Parathyroid adenoma (tissue), 2 donors: ENCODE results near the gene ARRDC4.

ENCODE experiments used
- H2AFZ ChIP-seq: fragments of 300-600 bp; sonication (generic); one replicate; pipeline ENCODE4 v1.7.0; 2017; ENCODE audit warnings: antibody characterized with exemption, mild to moderate bottlenecking
- H3K27ac ChIP-seq: fragments of 300-600 bp; sonication (generic); one replicate; pipeline ENCODE4 v1.7.0; 2017
- H3K27me3 ChIP-seq: fragments of 300-600 bp; sonication (generic); one replicate; pipeline ENCODE4 v1.7.0; 2017; ENCODE audit warnings: low read length; ENCODE audit not compliant: control insufficient read depth, insufficient read depth
- H3K36me3 ChIP-seq: fragments of 300-600 bp; sonication (generic); one replicate; pipeline ENCODE4 v1.7.0; 2017; ENCODE audit warnings: low read length; ENCODE audit not compliant: control insufficient read depth, insufficient read depth
- H3K4me1 ChIP-seq: fragments of 300-600 bp; sonication (generic); one replicate; pipeline ENCODE4 v1.7.0; 2017; ENCODE audit warnings: control low read depth
- H3K4me2 ChIP-seq: fragments of 300-600 bp; sonication (generic); one replicate; pipeline ENCODE4 v1.7.0; 2017; ENCODE audit warnings: low read length
- H3K4me3 ChIP-seq: fragments of 300-600 bp; sonication (generic); one replicate; pipeline ENCODE4 v1.7.0; 2017; ENCODE audit warnings: low read depth, low read length
- H3K79me2 ChIP-seq: fragments of 300-600 bp; sonication (generic); one replicate; pipeline ENCODE4 v1.7.0; 2017; ENCODE audit warnings: control low read depth
- H3K9ac ChIP-seq: fragments of 300-600 bp; sonication (generic); one replicate; pipeline ENCODE4 v1.7.0; 2017; ENCODE audit warnings: mild to moderate bottlenecking
- H3K9me3 ChIP-seq: fragments of 300-600 bp; sonication (generic); one replicate; pipeline ENCODE4 v1.7.0; 2017; ENCODE audit warnings: low read length; ENCODE audit not compliant: control insufficient read depth
- TF ChIP-seq, protein P1 (sequence below): fragments of 300-600 bp; sonication (generic); IDR thresholded peaks from one replicate; pipeline ENCODE4 v1.7.0; 2017; ENCODE audit warnings: antibody characterized with exemption, mild to moderate bottlenecking
- donor health status: primary hyperparathyroidism.

Gene ARRDC4

DNA sequence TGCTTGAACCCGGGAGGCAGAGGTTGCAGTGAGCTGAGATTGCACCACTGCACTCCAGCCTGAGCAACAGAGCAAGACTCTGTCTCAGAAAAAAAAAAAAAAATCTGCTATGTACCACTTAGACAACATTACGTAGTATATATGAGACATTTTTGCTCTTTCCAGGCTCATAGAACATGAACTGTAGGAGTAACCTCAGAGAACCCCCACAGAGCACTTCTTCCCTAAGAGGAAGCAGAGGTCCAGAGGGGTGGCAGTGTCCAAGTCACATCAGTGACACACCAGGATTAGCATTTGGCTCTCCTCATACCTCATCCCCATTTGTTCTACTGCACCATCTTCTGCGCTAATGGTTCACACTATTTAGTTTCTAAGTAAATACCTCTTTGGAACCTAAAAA, 33.7 kb downstream of the ARRDC4 start:
- H3K27ac ChIP-seq: no peak overlapping the region
- H3K4me3 ChIP-seq: no peak overlapping the region
- H3K9ac ChIP-seq: no peak overlapping the region
- TF ChIP-seq, protein P1, sequence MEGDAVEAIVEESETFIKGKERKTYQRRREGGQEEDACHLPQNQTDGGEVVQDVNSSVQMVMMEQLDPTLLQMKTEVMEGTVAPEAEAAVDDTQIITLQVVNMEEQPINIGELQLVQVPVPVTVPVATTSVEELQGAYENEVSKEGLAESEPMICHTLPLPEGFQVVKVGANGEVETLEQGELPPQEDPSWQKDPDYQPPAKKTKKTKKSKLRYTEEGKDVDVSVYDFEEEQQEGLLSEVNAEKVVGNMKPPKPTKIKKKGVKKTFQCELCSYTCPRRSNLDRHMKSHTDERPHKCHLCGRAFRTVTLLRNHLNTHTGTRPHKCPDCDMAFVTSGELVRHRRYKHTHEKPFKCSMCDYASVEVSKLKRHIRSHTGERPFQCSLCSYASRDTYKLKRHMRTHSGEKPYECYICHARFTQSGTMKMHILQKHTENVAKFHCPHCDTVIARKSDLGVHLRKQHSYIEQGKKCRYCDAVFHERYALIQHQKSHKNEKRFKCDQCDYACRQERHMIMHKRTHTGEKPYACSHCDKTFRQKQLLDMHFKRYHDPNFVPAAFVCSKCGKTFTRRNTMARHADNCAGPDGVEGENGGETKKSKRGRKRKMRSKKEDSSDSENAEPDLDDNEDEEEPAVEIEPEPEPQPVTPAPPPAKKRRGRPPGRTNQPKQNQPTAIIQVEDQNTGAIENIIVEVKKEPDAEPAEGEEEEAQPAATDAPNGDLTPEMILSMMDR: no peak
- no peaks in the 10 kb centered on the region for H3K9me3 ChIP-seq
- no peak overlapping the region for H3K4me2 ChIP-seq
- no peak overlapping the region for H2AFZ ChIP-seq
- H3K27me3 ChIP-seq: no peaks in the 10 kb centered on the region
- no peaks in the 10 kb centered on the region for H3K4me1 ChIP-seq
- H3K79me2 ChIP-seq: no peaks in the 10 kb centered on the region
- H3K36me3 ChIP-seq: no peaks in the 10 kb centered on the region

GRCh38 chr15:97995192-97995591, 34.7 kb downstream of the ARRDC4 start:
- Histone ChIP-seq H3K27me3 (no peaks in the 10 kb centered on the region), H3K4me3 (no peak overlapping the region), H3K79me2 (no peaks in the 10 kb centered on the region), H3K9ac (no peak overlapping the region), H3K36me3 (no peaks in the 10 kb centered on the region), H3K27ac (no peak overlapping the region), H3K4me1 (no peaks in the 10 kb centered on the region), H3K9me3 (no peaks in the 10 kb centered on the region), H3K4me2 (no peak overlapping the region), H2AFZ (no peak overlapping the region)
- TF ChIP-seq, protein P1: no peak

- Histone ChIP-seq H3K36me3 (no peaks in the 10 kb centered on the region), H3K4me1 (no peaks in the 10 kb centered on the region), H3K9me3 (no peaks in the 10 kb centered on the region), H3K4me2 (no peak overlapping the region), H3K27ac (no peak overlapping the region), H3K79me2 (no peaks in the 10 kb centered on the region), H3K9ac (no peak overlapping the region), H2AFZ (no peak overlapping the region), H3K27me3 (no peaks in the 10 kb centered on the region), H3K4me3 (no peak overlapping the region)
- TF ChIP-seq, protein P1: peak; percentile 12
Measured at GRCh38 chr15:97995881-97996603, 35.5 kb downstream of the ARRDC4 start.

GRCh38 chr15:97998307-97999071, 38.0 kb downstream of the ARRDC4 start:
- Histone ChIP-seq H3K4me1 (no peaks in the 10 kb centered on the region), H3K27ac (no peak overlapping the region), H3K4me3 (no peak overlapping the region)

More at GRCh38 chr15:97998307-97999071, 38.0 kb downstream of the ARRDC4 start:
- H3K79me2 ChIP-seq: no peaks in the 10 kb centered on the region
- H3K4me2 ChIP-seq: no peak overlapping the region
- H3K9ac ChIP-seq: no peak overlapping the region
- TF ChIP-seq, protein P1: no peak
- H3K9me3 ChIP-seq: no peaks in the 10 kb centered on the region
- H3K36me3 ChIP-seq: no peaks in the 10 kb centered on the region
- no peaks in the 10 kb centered on the region for H3K27me3 ChIP-seq
- H2AFZ ChIP-seq: no peak overlapping the region
